Testis (tissue), 3 donors: ENCODE data around the gene PTPRQ. TPM values are rescaled to one million over a fixed set of nuclear protein-coding genes. Genes with fewer than 3 reads are reported as not detected.

Experiments
- DNase-seq: peaks from one replicate; pipeline ENCODE4 v3.0.0-alpha.2; 2019
- H3K27ac ChIP-seq, 2 donors: fragments of 200-600 bp; sonication (generic); one replicate each; pipeline ENCODE4 v1.5.1; 2019
- H3K27me3 ChIP-seq: fragments of 200-600 bp; sonication (generic); one replicate; pipeline ENCODE4 v1.5.1; 2019
- H3K36me3 ChIP-seq: fragments of 200-600 bp; sonication (generic); one replicate; pipeline ENCODE4 v1.5.1; 2017; ENCODE audit warnings: low read depth; ENCODE audit errors: missing control alignments
- H3K4me1 ChIP-seq: fragments of 200-600 bp; sonication (generic); one replicate; pipeline ENCODE4 v1.5.1; 2019
- H3K4me3 ChIP-seq, 2 donors: fragments of 200-600 bp; sonication (generic); one replicate each; pipeline ENCODE4 v1.5.1; 2017 to 2019
- H3K9me3 ChIP-seq: fragments of 200-600 bp; sonication (generic); one replicate; pipeline ENCODE4 v1.5.1; 2017
- POLR2A ChIP-seq: fragments of 450-650 bp; IDR thresholded peaks from one replicate; pipeline ENCODE4 v1.6.1; 2017; ENCODE audit warnings: antibody characterized with exemption, mild to moderate bottlenecking, moderate library complexity
- WGBS, 2 donors: methylation state at CpG; one replicate each; pipeline ENCODE4 v1.1.5; 2018; 5-methylcytosine and 5-hydroxymethylcytosine counted together
- intact Hi-C: fragments of 100-400 bp; cut with DNase I; formaldehyde crosslinking; loops from one replicate; pipeline ENCODE4 v1.15.1; 2023; ENCODE audit warnings: low total_unique reads
- polyA plus RNA-seq: library from polyadenylated mRNA; stranded (reverse); fragments of 350-450 nt; fragmentation: Illumina TruSeq; extraction: RNeasy Lipid Tissue Mini Kit (QIAGEN cat#74804); gene quantifications from one replicate; pipeline ENCODE4 v1.2.3, GENCODE V29; 2014; ENCODE audit warnings: low read depth, low replicate concordance; ENCODE audit not compliant: insufficient read depth
- total RNA-seq, 2 donors: library from RNA; depleted of rRNA; stranded (reverse); fragments of >200 nt; gene quantifications; one replicate each; pipeline ENCODE4 v1.2.3, GENCODE V29; 2016
- TF ChIP-seq, protein P1 (sequence below), 3 experiments: fragments of 450-650 bp in 2 of 3; fragments of 200-600 bp in 1 of 3; sonication (generic) in 1 of 3; IDR thresholded peaks; one replicate each; pipeline ENCODE4 v1.5.1; 2016 to 2019; ENCODE audit warnings: antibody characterized with exemption in 3 of 3, mild to moderate bottlenecking in 2 of 3, moderate library complexity in 1 of 3

PTPRQ gene
- total and polyA plus RNA-seq, 3 donors from 2014 or later = 1.4 to 3.8 (median 3.7) TPM

DNA sequence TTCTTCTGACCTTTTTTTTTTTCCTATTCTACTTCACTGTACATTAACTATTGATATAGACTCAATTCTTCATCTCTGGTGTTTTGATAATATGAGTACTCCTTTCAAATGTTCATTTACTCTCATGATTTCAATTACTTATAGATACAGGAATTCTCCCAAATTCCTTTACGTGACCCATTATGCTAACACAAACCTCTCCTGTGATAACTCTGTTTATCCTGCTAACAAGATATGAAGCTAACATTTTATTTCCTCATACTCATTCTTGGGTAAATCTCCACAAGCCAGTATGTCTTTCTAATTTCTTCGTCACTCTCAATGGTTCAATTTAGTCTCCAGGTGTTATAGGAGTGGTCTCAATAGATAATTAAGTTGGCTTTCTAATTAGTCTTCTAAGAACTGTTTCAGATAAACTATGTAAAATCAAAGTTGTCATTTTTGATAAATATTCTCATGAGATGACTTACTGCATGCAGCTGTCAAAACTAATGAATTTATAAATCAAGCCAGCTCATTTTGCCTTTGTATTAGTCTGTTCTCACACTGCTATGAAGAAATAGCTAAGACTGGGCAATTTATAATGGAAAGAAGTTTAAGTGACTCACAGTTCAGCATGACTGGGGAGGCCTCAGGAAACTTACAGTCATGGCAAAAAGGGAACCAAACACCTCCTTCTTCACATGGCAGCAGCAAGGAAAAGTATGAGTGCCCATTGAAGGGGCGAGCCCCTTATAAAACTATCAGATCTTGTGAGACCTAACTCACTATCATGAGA lies 132.8 kb downstream of the PTPRQ start:
- intact Hi-C loops = no loop called here

DNA sequence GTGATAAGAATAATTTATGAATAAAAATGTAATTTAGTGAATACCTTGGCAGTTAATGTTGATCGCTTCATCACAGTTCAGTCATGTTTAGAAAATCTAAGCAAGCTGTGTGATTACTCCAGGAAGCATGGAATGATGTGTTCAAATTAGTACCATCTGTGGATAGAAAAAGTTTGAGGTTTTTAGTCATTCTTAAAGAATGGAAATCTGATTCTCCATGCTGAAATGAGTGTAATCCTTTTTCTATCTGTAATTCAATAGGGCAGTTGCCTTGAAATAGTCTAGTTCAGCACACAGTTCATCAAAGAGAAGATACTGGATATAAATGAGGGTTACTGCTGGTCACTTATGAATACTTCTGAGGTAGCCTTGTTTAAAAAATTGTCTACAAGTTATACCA lies 136.2 kb downstream of the PTPRQ start:
- Histone ChIP-seq H3K4me3 (no peak overlapping the region), H3K36me3 (no peaks in the 10 kb centered on the region), H3K27me3 (no peaks in the 10 kb centered on the region), H3K4me1 (no peaks in the 10 kb centered on the region), H3K9me3 (no peaks in the 10 kb centered on the region), H3K27ac (no peak overlapping the region)
- WGBS, 2 donors = 80 to 100% methylated on average over 1 of the region's 1 CpG
- TF ChIP-seq, protein P1, sequence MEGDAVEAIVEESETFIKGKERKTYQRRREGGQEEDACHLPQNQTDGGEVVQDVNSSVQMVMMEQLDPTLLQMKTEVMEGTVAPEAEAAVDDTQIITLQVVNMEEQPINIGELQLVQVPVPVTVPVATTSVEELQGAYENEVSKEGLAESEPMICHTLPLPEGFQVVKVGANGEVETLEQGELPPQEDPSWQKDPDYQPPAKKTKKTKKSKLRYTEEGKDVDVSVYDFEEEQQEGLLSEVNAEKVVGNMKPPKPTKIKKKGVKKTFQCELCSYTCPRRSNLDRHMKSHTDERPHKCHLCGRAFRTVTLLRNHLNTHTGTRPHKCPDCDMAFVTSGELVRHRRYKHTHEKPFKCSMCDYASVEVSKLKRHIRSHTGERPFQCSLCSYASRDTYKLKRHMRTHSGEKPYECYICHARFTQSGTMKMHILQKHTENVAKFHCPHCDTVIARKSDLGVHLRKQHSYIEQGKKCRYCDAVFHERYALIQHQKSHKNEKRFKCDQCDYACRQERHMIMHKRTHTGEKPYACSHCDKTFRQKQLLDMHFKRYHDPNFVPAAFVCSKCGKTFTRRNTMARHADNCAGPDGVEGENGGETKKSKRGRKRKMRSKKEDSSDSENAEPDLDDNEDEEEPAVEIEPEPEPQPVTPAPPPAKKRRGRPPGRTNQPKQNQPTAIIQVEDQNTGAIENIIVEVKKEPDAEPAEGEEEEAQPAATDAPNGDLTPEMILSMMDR (IDR thresholded peaks at IDR 0.05) = no peak
- TF ChIP-seq POLR2A = no peak
- intact Hi-C loops = no loop called here
- no peak for DNase-seq

More for the DNA sequence above, 132.8 kb downstream of the PTPRQ start:
- 93 to 96% methylated on average over 3 of the region's 3 CpGs for WGBS, 2 donors
- Histone ChIP-seq H3K9me3 (no peaks in the 10 kb centered on the region), H3K27me3 (no peaks in the 10 kb centered on the region), H3K4me3 (no peak overlapping the region), H3K27ac (no peak overlapping the region), H3K36me3 (no peaks in the 10 kb centered on the region), H3K4me1 (no peaks in the 10 kb centered on the region)
- TF ChIP-seq, protein P1 (IDR thresholded peaks at IDR 0.05) = no peak
- no peak for TF ChIP-seq POLR2A
- no peak for DNase-seq

DNA sequence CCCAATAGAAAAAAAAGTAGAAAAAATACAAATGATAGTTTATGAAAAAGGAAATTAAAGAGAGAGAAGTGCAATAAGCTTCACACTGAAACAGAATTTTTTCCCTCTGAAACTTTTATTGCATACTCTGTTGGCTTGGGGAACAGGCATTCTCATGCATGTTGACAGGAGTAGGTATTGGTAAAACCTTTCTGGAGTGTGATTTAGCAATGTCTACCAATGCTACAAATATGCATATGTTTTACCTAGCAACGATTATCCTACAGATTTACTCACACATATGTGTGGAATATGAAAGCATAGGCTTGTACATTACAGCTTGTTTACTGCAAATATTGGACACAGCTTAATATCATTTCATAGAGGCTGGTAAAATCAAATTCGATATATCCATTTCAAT lies 137.7 kb downstream of the PTPRQ start:
- no peaks in the 10 kb centered on the region for H3K27me3 ChIP-seq
- no peak for DNase-seq
- intact Hi-C loops = no loop called here
- no peaks in the 10 kb centered on the region for H3K9me3 ChIP-seq
- no peaks in the 10 kb centered on the region for H3K36me3 ChIP-seq
- H3K4me1 ChIP-seq = no peaks in the 10 kb centered on the region
- H3K4me3 ChIP-seq = no peak overlapping the region
- TF ChIP-seq, protein P1 (IDR thresholded peaks at IDR 0.05) = no peak
- TF ChIP-seq POLR2A = no peak
- WGBS, 2 donors = 77 to 82% methylated on average over 2 of the region's 2 CpGs
- H3K27ac ChIP-seq = no peak overlapping the region

DNA sequence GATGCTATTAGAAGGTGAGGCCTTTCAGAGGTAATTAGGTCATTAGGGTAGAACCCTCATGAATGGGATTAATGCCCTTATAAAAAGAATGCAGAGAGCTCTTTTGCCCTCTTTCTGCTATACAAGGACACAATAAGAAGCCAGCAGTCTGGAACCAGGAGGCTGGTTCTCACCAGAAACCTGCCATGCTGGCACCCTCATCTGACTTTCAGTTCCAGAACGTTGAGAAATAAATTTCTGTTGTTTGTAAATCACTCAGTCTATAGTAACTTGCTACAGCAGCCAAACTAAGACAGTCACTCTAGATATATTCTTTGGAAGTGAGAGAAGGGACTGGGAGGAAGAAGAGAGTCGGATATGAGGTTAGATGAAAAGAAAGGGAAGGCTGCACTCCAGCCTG lies 138.4 kb downstream of the PTPRQ start:
- Histone ChIP-seq H3K36me3 (no peaks in the 10 kb centered on the region), H3K4me1 (no peaks in the 10 kb centered on the region), H3K9me3 (no peaks in the 10 kb centered on the region), H3K27ac (no peak overlapping the region), H3K4me3 (no peak overlapping the region), H3K27me3 (no peaks in the 10 kb centered on the region)
- intact Hi-C loops = no loop called here
- WGBS, 2 donors = 67 to 81% methylated on average over 2 of the region's 2 CpGs
- TF ChIP-seq POLR2A = no peak
- TF ChIP-seq, protein P1 (IDR thresholded peaks at IDR 0.05) = no peak
- no peak for DNase-seq

DNA sequence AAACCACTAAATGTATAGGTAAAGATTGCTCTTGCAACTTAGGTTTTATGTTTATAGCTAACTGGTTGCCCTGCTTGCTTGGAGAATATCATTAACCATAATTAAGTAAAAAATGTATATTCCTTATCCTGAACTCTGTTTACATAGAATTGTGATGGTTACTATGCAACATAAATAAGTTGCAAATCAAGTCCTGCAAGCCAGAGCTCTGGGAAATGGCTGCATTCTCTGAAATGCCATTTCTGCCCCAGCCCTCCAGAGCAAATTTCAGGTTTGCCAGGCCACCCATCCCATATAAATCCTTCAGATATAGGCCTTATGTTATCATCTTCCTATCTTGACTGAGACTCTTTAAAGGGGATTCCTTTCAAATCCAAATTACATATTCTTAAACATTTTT lies 145.0 kb downstream of the PTPRQ start:
- Histone ChIP-seq H3K27ac (no peak overlapping the region), H3K27me3 (no peaks in the 10 kb centered on the region), H3K4me3 (no peak overlapping the region), H3K9me3 (no peaks in the 10 kb centered on the region), H3K4me1 (no peaks in the 10 kb centered on the region), H3K36me3 (no peaks in the 10 kb centered on the region)
- DNase-seq = no peak
- intact Hi-C loops = no loop called here
- TF ChIP-seq, protein P1 (IDR thresholded peaks at IDR 0.05) = no peak
- TF ChIP-seq POLR2A = no peak
